Thyroid gland (tissue), 4 donors: Measurements from ENCODE around the gene ACP6.

Experiments
- POLR2A ChIP-seq, 2 donors: fragments of 450-650 bp; IDR thresholded peaks; one replicate each; pipeline ENCODE4 v1.6.1; 2017; ENCODE audit warnings: antibody characterized with exemption in 2 of 2, mild to moderate bottlenecking in 2 of 2, moderate library complexity in 1 of 2
- TF ChIP-seq, protein P1 (sequence below), 6 experiments: fragments of 200-600 bp in 3 of 6; fragments of 450-650 bp in 3 of 6; sonication (generic) in 3 of 6; IDR thresholded peaks; one replicate each; pipeline ENCODE4 v1.5.1; 2016 to 2019; ENCODE audit warnings: antibody characterized with exemption in 6 of 6, mild to moderate bottlenecking in 2 of 6, inconsistent platforms in 1 of 6, moderate library complexity in 1 of 6

DNA sequence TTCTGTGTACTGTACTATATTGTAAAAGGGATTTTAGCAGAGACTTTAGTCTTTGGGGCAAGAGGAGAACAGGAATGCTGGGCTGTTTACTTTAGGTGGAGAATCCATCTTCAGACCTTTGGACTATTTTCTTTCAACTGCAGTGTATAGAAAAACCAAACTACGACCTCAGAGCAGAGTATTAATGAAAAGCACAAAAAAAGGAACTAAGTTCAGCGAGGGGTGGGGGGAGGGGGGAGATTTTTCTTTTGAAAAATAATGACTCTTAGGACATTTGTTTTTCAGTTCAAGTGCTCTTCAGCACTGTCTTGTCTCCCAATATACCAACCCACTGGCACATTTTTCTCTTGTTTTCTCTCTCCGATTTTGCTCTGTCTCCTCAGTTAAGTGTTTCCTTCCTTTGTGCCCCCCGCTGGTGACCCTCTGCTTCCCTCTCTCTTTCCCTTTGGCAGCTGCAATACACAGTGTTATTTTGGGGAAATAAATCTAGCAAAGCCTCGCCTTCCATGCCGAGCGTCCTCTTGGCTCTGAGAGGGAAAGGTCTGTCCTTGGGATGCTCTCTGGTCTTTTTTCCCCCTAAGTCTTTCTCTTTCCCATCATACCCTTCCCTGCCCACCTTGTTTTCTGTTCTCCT lies 44.8 kb downstream of the ACP6 start:
- no peak for TF ChIP-seq POLR2A (IDR thresholded peaks at IDR 0.05)
- TF ChIP-seq, protein P1, sequence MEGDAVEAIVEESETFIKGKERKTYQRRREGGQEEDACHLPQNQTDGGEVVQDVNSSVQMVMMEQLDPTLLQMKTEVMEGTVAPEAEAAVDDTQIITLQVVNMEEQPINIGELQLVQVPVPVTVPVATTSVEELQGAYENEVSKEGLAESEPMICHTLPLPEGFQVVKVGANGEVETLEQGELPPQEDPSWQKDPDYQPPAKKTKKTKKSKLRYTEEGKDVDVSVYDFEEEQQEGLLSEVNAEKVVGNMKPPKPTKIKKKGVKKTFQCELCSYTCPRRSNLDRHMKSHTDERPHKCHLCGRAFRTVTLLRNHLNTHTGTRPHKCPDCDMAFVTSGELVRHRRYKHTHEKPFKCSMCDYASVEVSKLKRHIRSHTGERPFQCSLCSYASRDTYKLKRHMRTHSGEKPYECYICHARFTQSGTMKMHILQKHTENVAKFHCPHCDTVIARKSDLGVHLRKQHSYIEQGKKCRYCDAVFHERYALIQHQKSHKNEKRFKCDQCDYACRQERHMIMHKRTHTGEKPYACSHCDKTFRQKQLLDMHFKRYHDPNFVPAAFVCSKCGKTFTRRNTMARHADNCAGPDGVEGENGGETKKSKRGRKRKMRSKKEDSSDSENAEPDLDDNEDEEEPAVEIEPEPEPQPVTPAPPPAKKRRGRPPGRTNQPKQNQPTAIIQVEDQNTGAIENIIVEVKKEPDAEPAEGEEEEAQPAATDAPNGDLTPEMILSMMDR (IDR thresholded peaks at IDR 0.05): no peak
